B cell (primary cell): Measurements from ENCODE around the gene GLCE. TPM values are rescaled to one million over a fixed set of nuclear protein-coding genes. Genes with fewer than 3 reads are reported as not detected.

Experiments
- ATAC-seq: fragments of 200-7000 bp; cut with Tn5 transposase; one replicate; pipeline ENCODE4 v1.10.0; 2021; ENCODE audit warnings: low read depth, mild to moderate bottlenecking, moderate number of reproducible peaks, moderate library complexity
- CTCF ChIA-PET: fragments of 350-600 bp; sonication (Branson Sonifier 250); formaldehyde crosslinking; loops from one replicate; lab custom pipeline; 2021; ENCODE audit warnings: antibody characterized with exemption, inconsistent platforms; lab: Charles Lee
- POLR2A ChIA-PET: fragments of 350-600 bp; sonication (Branson Sonifier 250); formaldehyde crosslinking; loops from one replicate; lab custom pipeline; 2021; ENCODE audit warnings: antibody characterized with exemption; lab: Charles Lee
- DNase-seq: peaks from one replicate; pipeline ENCODE4 v3.0.0; 2013
- H2AFZ ChIP-seq: 2 replicates; pipeline ENCODE4 v1.6.1; 2012; ENCODE audit warnings: mild to moderate bottlenecking, low read depth, low read length; ENCODE audit not compliant: insufficient read depth, poor library complexity, severe bottlenecking
- H3K27ac ChIP-seq, 2 donors: 1 replicate in 1 of 2; 2 replicates in 1 of 2; pipeline ENCODE4 v1.5.1; 2012 to 2013; ENCODE audit warnings: low read length in 2 of 2, mild to moderate bottlenecking in 2 of 2, moderate library complexity in 1 of 2
- H3K27me3 ChIP-seq, 4 experiments: fragments of 200-600 bp in 1 of 4; sonication (generic) in 1 of 4; replicated peaks in 1 of 4; 1 replicate in 2 of 4; 2 replicates in 2 of 4; pipeline versions ENCODE4 v1.6.1 to v1.7.0; 2013 to 2016; ENCODE audit warnings: low read length in 3 of 4, mild to moderate bottlenecking in 2 of 4, mixed read lengths in 1 of 4, moderate library complexity in 1 of 4; ENCODE audit not compliant: insufficient read depth in 4 of 4, control insufficient read depth in 3 of 4; ENCODE audit errors: control extremely low read depth in 1 of 4
- H3K36me3 ChIP-seq, 2 experiments: replicated peaks in 1 of 2; 1 replicate in 1 of 2; 2 replicates in 1 of 2; pipeline versions ENCODE4 v1.6.1 to v1.7.1; 2013; ENCODE audit warnings: low read length in 1 of 2; ENCODE audit not compliant: insufficient read depth in 2 of 2, control insufficient read depth in 1 of 2; ENCODE audit errors: control extremely low read depth in 1 of 2, extremely low read depth in 1 of 2
- H3K4me1 ChIP-seq, 2 donors: fragments of 200-600 bp in 1 of 2; sonication (generic) in 1 of 2; 1 replicate in 1 of 2; 2 replicates in 1 of 2; pipeline versions ENCODE4 v1.5.1 to v1.6.1; 2013 to 2017; ENCODE audit warnings: low read length in 2 of 2; ENCODE audit not compliant: control insufficient read depth in 2 of 2, insufficient read depth in 2 of 2
- H3K4me2 ChIP-seq: replicated peaks from 2 replicates; pipeline ENCODE3; 2012; ENCODE audit warnings: mild to moderate bottlenecking, low read depth, low read length; ENCODE audit not compliant: poor library complexity, severe bottlenecking
- H3K4me3 ChIP-seq, 5 experiments: fragments of 200-600 bp in 1 of 5; sonication (generic) in 1 of 5; 1 replicate in 3 of 5; 2 replicates in 2 of 5; pipeline versions ENCODE4 v1.5.1 to v1.7.0; 2011 to 2016; ENCODE audit warnings: low read length in 4 of 5, mild to moderate bottlenecking in 4 of 5, low read depth in 2 of 5, control low read depth in 1 of 5, moderate library complexity in 1 of 5; ENCODE audit not compliant: insufficient read depth in 1 of 5; ENCODE audit errors: control extremely low read depth in 1 of 5, extremely low read depth in 1 of 5
- H3K79me2 ChIP-seq: fragments of 200-600 bp; sonication (generic); one replicate; pipeline ENCODE4 v1.6.0; 2016; ENCODE audit warnings: low read length; ENCODE audit not compliant: control insufficient read depth, insufficient read depth
- H3K9ac ChIP-seq: fragments of 200-600 bp; sonication (generic); 2 replicates; pipeline ENCODE4 v1.6.1; 2017; ENCODE audit warnings: mild to moderate bottlenecking, low read length, moderate library complexity
- H3K9me3 ChIP-seq, 3 donors: one replicate each; pipeline versions ENCODE4 v1.6.1 to v1.7.1; 2013; ENCODE audit warnings: low read length in 2 of 3; ENCODE audit not compliant: control insufficient read depth in 2 of 3, insufficient read depth in 1 of 3; ENCODE audit errors: control extremely low read depth in 1 of 3
- H4K20me1 ChIP-seq: 2 replicates; pipeline ENCODE4 v1.6.0; 2012; ENCODE audit warnings: mild to moderate bottlenecking, low read length; ENCODE audit not compliant: insufficient read depth, control insufficient read depth, poor library complexity, severe bottlenecking
- H3K27ac Mint-ChIP-seq: one replicate; pipeline ENCODE4 v1.8.0; 2021; ENCODE audit warnings: mixed read lengths
- H3K27me3 Mint-ChIP-seq: one replicate; pipeline ENCODE4 v1.8.0; 2021; ENCODE audit warnings: mixed read lengths
- H3K4me1 Mint-ChIP-seq: one replicate; pipeline ENCODE4 v1.8.0; 2021; ENCODE audit warnings: mixed read lengths
- H3K4me3 Mint-ChIP-seq: one replicate; pipeline ENCODE4 v1.8.0; 2021; ENCODE audit warnings: mixed read lengths
- H3K9me3 Mint-ChIP-seq: one replicate; pipeline ENCODE4 v1.8.0; 2022; ENCODE audit warnings: mixed read lengths; ENCODE audit not compliant: insufficient read depth
- CTCF ChIP-seq: fragments of 200-600 bp; IDR thresholded peaks from one replicate; pipeline ENCODE4 v1.8.0; 2022; ENCODE audit warnings: antibody characterized with exemption, mild to moderate bottlenecking
- EZH2 ChIP-seq: IDR thresholded peaks from 2 replicates; pipeline ENCODE4 v1.6.1; 2012; ENCODE audit warnings: borderline replicate concordance, low read depth, mild to moderate bottlenecking, moderate library complexity, low read length; ENCODE audit not compliant: insufficient read depth, poor library complexity, severe bottlenecking
- WGBS: methylation state at CpG from one replicate; pipeline ENCODE4 v1.1.5; 2013; ENCODE audit warnings: missing lambda C conversion rate; ENCODE audit not compliant: insufficient coverage; 5-methylcytosine and 5-hydroxymethylcytosine counted together
- intact Hi-C: fragments of 100-400 bp; cut with micrococcal nuclease; formaldehyde crosslinking; loops from one replicate; pipeline ENCODE4 v1.10.0; 2022
- polyA plus RNA-seq: library from polyadenylated mRNA; depleted of rRNA; stranded (reverse); fragments of >200 nt; gene quantifications from 2 replicates; pipeline ENCODE4 v1.2.3, GENCODE V29; 2012
- total RNA-seq, 2 donors: library from RNA; stranded (reverse); fragments of 120-200 nt in 1 of 2; gene quantifications; 1 replicate in 1 of 2; 2 replicates in 1 of 2; pipeline versions ENCODE4 v1.2.3 to v1.2.4, GENCODE V29; 2013 to 2022

Gene GLCE
- total and polyA plus RNA-seq, 2 donors (not counting 1 experiment from before 2014, with no cell fraction given), result 3.0 to 5.3 TPM

- intact Hi-C loops, result no loop called here
- Mint-ChIP-seq H3K4me3 (no peak overlapping the region), H3K27me3 (peaks cover 50% of the 10 kb centered on the region), H3K4me1 (no peaks in the 10 kb centered on the region), H3K9me3 (no peaks in the 10 kb centered on the region), H3K27ac (no peak overlapping the region)
- no peak overlapping the region for H3K4me2 ChIP-seq
- no peak overlapping the region for H3K4me3 ChIP-seq
- ChIA-PET CTCF (no interaction called here), POLR2A (no interaction called here)
- no peaks in the 10 kb centered on the region for H3K4me1 ChIP-seq
- 83% methylated on average over 8 of the region's 20 CpGs for WGBS
- no peak overlapping the region for H2AFZ ChIP-seq
- H4K20me1 ChIP-seq, result no peaks in the 10 kb centered on the region
- H3K79me2 ChIP-seq, result no peaks in the 10 kb centered on the region
- H3K27ac ChIP-seq, result no peak overlapping the region
- TF ChIP-seq EZH2, result no peak
- TF ChIP-seq CTCF, result no peak
- H3K27me3 ChIP-seq, result peaks cover 0 to 18% (median 6%) of the 10 kb centered on the region in 4 experiments
- ATAC-seq (no peak), DNase-seq (no peak)
- no peak overlapping the region for H3K9ac ChIP-seq
- no peaks in the 10 kb centered on the region for H3K9me3 ChIP-seq
- H3K36me3 ChIP-seq, result no peaks in the 10 kb centered on the region
These were observed 144.9 kb downstream of the GLCE start for GRCh38 chr15:69305204-69305931.

DNA sequence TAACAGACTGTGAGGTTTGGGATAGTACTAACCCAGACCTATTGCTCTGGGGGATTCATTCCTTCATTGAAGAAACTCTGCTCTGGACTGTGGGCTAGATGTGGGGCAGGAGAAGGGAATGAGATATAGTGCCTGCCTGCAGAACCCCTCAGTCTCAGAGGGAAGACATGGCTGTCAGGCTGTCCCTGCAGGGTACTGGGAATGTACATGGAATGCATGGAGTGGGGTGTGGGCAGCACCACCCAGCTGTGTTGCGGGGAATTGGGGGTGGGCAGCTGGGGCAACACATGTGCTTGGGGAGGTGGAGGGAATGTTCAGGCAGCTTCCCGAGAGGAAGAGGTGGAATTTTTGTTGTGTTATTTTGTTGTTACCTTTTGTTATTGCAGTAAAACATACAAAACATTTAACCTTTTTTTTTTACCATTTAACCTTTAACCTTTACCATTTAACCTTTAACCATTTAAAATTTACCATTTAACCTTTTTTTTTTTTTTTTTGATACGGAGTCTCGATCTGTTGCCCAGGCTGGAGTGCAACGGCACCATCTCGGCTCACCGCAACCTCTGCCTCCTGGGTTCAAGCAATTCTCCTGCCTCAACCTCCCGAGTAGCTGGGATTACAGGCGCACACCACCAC is 145.6 kb downstream of the GLCE start:
- peaks cover 51% of the 10 kb centered on the region for H3K27me3 Mint-ChIP-seq
- intact Hi-C loops, result no loop called here
- no peaks in the 10 kb centered on the region for H3K9me3 Mint-ChIP-seq
- H3K27ac ChIP-seq, result no peak overlapping the region
- no peak overlapping the region for H3K4me3 ChIP-seq
- no peaks in the 10 kb centered on the region for H3K4me1 Mint-ChIP-seq
- H3K36me3 ChIP-seq, result no peaks in the 10 kb centered on the region
- H3K4me2 ChIP-seq, result no peak overlapping the region
- no peaks in the 10 kb centered on the region for H4K20me1 ChIP-seq
- H3K4me3 Mint-ChIP-seq, result no peak overlapping the region
- H3K9ac ChIP-seq, result no peak overlapping the region
- H3K27ac Mint-ChIP-seq, result no peak overlapping the region
- TF ChIP-seq EZH2 (no peak), CTCF (no peak)
- CTCF ChIA-PET, result no interaction called here
- H3K4me1 ChIP-seq, result no peaks in the 10 kb centered on the region
- H3K9me3 ChIP-seq, result no peaks in the 10 kb centered on the region
- no peak overlapping the region for H2AFZ ChIP-seq
- DNase-seq (no peak), ATAC-seq (no peak)
- 63% methylated on average over 1 of the region's 9 CpGs for WGBS
- POLR2A ChIA-PET, result no interaction called here
- H3K79me2 ChIP-seq, result no peaks in the 10 kb centered on the region
- H3K27me3 ChIP-seq, result peaks cover 0 to 18% (median 5%) of the 10 kb centered on the region in 4 experiments
